HG02870 (cell line): ENCODE results near the gene CD46.
"Not testable (repeated sequence)": the region's sequence is repeated elsewhere in the genome, so short reads cannot be mapped to it uniquely, and the experiment has no call there.

ENCODE experiments used
- ATAC-seq: cut with Tn5 transposase; IDR thresholded peaks from one replicate; pipeline ENCODE4 v1.9.1; 2021; ENCODE audit warnings: mild to moderate bottlenecking, moderate library complexity; ENCODE audit not compliant: unreplicated experiment

The CD46 gene

GRCh38 chr1:207750631-207751305, 1.1 kb upstream of the CD46 start:
- no peak for ATAC-seq

DNA sequence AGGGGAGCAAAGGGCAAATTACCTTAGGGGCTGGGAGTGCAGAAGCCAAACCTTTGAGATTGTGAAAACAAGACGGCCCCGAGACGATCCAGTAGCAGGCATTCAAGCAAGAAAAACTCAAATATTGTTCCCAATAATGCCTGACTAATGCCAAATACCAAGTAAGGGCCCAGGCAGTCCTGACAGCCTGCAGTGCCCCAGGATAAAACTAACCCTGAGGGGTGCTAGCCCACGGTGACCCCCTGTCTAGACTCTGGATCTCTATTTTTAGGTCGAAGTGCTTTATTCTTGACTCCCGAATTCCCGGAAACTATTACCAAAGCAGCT, 428 bp upstream of the CD46 start:
- not testable (repeated sequence) for ATAC-seq

DNA sequence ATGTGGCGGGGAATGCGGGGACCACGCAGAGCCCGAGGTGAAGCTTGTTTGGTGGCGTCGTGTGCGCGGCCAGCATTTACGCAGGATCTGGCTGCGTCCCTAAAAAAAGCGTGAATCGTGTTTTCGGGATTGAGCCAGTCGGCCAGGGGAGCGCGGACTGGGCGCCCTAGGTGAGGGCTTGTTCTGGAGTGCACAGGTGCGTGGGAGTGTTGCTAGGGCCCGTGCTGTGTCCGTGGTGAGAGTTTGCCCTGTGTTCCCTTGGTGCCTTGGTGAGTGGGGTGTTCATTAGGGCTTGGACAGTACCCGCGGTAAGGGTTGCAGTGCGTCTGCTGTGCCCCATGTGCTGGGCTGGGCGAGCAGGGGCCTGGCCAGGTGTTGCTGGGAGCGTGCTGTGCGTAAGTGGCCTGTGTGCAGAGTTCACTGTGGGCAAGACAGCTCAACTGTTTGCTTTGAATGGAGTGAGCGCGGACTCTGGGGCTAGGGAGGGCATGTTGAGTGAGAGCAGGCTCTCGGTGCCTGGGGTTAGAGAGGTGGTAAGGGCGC, 673 bp downstream of the CD46 start:
- peak; percentile 31 for ATAC-seq

DNA sequence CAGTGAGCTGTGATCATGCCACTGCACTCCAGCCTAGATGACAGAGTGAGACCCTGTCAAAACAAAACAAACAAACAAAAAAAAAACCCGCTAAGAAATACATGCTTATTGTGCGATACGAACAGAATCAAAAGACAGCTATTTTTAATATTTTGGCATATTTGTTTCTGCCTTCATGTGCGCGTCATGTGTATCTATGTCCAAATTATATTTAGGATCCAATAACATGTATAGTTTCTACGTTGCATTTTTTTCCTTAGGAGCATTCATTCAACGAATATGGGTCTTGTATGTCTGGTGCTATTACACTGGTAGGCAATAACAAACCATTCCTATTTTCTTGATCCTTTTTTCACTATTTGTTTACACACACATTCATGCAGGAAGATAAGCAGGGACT, 1.8 kb downstream of the CD46 start:
- no peak for ATAC-seq

DNA sequence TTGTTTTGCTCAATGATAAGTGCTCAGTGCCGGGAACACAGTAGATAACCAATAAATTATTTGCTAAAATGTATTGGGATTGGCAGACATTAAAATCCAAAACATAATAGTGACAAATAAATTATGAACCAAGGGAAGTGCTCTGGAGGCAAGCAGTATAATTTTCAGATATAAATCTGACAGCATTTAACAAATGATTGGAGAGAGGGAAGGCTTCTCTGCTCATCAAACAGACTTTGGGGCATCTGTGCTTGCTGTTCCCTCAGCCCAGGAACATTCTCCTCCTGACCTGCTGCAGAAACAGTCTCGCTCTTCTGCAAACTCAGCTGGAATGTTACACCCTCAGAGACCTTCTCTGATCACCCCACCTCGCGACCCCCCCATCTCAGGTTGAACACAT, 2.2 kb downstream of the CD46 start:
- no peak for ATAC-seq

DNA sequence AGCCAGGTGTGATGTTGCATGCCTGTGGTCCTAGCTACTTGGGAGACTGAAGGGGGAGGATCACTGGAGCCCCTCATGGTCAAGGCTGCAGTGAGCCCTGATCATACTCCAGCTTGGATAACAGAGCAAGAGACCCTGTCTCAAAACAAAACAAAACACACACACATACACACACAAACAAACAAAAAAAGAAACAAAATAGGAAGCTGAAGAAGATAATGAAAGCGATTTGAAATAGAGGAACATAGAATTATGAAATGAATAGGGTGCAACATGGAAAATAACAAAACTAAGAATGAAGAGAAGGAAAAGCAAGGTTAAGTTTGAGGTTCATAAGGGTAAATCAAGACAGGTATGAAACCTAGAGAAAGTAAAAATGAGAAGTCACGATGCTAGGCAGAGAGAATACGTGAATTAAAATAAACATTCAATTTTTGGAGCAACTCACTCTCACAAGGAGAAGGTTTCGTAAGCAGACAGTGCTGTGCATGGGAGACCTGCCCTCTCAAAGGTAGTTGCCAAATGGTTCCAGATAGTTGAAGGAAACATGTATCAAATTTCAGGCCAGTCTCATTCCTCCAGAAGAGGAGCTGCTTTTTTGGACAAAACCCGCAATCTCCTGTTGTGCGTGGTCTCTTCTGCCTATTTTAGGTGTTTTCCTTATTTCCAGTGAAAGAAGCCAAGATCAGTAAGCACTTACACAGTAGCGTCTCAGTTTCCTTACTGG, 3.3 kb downstream of the CD46 start:
- ATAC-seq, result no peak

DNA sequence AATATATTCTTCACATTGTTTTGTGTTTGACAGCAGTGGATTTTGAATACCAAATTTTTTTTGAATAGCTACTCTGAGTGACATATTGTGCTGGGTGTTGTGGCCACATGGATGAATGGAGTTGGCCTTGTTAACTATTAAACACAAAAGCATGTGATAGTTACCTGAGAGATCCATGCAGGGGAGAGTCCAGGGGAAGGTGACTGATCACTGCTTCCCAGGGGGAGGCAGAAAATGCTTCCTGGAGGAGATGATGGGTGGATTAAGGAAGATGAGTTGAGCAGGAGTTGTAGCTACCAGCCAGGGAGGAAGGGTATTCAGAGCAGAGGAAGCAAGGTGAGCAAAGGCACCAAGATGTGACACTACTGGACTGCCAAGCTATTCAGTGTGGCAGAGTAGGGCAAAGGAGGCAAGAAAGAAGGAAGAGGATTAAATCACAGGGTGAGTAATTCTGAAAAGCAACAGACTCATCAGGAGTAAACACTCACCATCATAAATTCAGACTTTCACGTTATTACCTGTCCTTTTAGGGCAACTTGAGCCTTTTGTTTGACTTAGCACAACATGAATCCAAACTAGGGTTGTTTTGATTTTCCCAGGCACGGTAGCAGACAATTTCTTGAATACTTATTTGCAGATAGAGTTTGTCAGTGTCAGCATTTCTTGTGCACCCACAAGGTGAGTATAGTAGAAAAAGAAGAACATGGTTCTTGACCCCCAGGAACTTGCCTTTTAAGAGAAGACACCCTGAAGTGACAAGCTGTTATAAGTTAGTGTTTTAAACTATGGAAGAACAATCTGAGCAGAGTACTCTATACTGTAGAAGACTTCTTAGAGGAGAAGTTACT, 4.2 kb downstream of the CD46 start:
- ATAC-seq, result no peak

- ATAC-seq, result no peak
These were observed 10.8 kb downstream of the CD46 start for GRCh38 chr1:207762622-207763021.

- no peak for ATAC-seq
These were observed 11.2 kb downstream of the CD46 start for GRCh38 chr1:207763091-207763490.

GRCh38 chr1:207763972-207764371, 12.1 kb downstream of the CD46 start:
- no peak for ATAC-seq

GRCh38 chr1:207766569-207766968, 14.7 kb downstream of the CD46 start:
- ATAC-seq, result no peak

DNA sequence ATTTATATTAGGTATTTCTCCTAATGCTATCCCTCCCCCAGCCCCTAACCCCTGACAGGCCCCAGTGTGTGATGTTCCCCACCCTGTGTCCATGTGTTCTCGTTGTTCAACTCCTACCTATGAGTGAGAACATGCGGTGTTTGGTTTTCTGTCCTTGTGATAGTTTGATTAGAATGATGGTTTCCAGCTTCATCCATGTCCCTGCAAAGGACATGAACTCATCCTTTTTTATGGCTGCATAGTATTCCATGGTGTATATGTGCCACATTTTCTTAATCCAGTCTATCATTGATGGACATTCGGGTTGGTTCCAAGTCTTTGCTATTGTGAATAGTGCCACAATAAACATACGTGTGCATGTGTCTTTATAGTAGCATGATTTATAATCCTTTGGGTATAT, 18.7 kb downstream of the CD46 start:
- ATAC-seq, result not testable (repeated sequence)

- not testable (repeated sequence) for ATAC-seq
These were observed 24.2 kb downstream of the CD46 start for GRCh38 chr1:207776045-207776444.

DNA sequence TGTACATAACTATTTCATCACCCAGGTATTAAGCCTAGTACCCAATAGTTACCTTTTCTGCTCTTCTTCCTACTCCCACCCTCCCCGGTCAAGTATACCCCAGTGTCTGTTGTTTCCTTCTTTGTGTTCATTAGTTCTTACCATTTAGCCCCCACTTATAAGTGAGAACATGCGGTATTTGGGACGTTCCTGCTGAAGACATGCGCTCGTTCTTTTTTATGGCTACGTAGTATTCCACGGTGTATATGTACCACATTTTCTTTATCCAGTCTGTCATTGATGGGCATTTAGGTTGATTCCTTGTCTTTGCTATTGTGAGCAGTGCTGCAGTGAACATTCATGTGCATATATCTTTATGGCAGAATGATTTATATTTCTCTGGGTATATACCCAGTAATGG, 25.6 kb downstream of the CD46 start:
- not testable (repeated sequence) for ATAC-seq

DNA sequence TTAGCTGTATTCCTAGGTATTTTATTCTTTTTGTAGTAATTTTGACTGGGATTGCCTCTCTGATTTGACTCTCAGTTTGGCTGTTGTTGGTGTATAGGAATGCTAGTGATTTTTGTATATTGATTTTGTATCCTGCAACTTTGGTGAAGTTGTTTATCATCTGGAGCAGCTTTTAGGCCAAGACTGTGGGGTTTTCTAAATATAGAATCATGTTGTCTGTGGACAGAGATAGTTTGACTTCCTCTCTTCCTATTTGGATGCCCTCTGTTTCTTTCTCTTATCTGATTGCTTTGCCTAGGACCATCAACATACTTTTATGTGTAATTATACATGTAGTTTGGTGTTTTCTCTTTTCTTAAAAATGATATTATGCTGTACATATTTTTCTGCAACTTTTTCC, 27.2 kb downstream of the CD46 start:
- no peak for ATAC-seq

- ATAC-seq, result no peak
These were observed 29.5 kb downstream of the CD46 start for GRCh38 chr1:207781312-207781711.

DNA sequence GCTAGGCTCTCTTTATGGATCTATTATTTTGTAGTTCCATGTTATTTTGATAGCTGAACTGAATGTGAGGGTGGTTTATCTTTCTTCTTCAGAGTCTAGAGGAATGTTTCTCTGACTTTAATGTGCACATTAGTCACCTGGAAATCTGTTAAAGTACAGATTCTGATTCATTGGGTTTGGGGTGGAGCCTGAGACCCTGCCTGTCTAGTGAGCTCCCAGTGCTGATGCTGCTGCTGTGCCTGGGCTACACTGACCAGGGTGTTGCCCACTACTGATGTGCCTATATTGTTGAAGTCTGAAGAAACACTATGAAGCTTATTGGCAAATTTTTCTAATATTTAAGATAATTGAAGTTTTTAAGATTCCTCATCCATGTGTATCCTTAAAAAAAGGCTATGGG, 35.9 kb downstream of the CD46 start:
- ATAC-seq, result no peak

- ATAC-seq, result no peak
These were observed 37.5 kb downstream of the CD46 start for GRCh38 chr1:207789386-207789785.

- no peak for ATAC-seq
These were observed 38.2 kb downstream of the CD46 start for GRCh38 chr1:207789792-207790787.

GRCh38 chr1:207791290-207791689, 39.4 kb downstream of the CD46 start:
- ATAC-seq, result no peak
